MM.1S (cell line): ENCODE measurements around the gene CCR9.

Experiments
- EZH2 ChIP-seq: fragments of 300-600 bp; sonication (generic); optimal IDR thresholded peaks from 2 replicates; pipeline ENCODE3; 2017; ENCODE audit warnings: low read depth, mild to moderate bottlenecking, antibody characterized with exemption, low read length, mixed read lengths
- TF ChIP-seq, protein P1 (sequence below): fragments of 300-600 bp; sonication (generic); IDR thresholded peaks from 2 replicates; pipeline ENCODE4 v1.5.1; 2016; ENCODE audit warnings: antibody characterized with exemption, low read length, mixed read lengths

DNA sequence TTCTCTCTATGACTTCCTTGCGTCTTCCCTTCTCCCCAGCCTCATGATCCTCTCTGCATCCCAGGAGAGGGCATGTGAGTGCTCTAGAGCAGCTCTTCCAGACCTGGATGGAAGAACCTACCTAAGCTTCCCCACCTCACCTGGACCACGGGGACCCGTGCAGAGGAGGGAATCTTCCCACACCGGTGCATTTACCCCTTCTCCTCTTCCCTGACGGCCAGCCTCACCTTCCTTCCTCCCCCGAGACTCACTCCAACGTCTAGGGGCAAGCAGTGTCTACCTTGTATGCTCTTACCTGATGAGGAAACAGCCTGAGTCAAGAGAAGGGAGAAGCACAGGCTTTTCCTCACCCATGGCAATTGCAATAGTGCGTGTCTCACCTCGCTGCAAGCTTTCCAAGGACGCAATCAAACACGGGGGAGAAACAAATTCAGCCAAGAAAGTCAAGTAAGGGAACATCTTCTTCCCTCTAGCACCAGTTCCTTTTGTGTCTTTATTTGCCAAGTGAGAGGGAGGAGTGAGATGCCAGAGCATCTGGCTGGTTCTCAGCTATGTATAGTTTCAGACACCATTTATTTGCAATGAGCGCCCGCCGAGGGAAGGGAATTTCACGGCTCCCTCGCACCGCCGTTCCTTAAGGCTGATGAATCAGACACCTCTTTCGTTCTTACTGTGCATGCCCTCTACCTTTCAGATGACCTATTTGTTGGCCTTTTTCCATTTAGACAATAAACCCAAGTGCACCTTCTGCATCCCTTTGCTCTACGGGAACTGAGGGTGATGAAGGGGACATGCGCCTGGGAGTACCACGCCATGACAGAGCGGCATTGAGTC lies 1.8 kb upstream of the CCR9 start:
- TF ChIP-seq, protein P1, sequence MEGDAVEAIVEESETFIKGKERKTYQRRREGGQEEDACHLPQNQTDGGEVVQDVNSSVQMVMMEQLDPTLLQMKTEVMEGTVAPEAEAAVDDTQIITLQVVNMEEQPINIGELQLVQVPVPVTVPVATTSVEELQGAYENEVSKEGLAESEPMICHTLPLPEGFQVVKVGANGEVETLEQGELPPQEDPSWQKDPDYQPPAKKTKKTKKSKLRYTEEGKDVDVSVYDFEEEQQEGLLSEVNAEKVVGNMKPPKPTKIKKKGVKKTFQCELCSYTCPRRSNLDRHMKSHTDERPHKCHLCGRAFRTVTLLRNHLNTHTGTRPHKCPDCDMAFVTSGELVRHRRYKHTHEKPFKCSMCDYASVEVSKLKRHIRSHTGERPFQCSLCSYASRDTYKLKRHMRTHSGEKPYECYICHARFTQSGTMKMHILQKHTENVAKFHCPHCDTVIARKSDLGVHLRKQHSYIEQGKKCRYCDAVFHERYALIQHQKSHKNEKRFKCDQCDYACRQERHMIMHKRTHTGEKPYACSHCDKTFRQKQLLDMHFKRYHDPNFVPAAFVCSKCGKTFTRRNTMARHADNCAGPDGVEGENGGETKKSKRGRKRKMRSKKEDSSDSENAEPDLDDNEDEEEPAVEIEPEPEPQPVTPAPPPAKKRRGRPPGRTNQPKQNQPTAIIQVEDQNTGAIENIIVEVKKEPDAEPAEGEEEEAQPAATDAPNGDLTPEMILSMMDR = no peak
- no peak for TF ChIP-seq EZH2
